Measurements from ENCODE around the gene KEAP1.

DNA sequence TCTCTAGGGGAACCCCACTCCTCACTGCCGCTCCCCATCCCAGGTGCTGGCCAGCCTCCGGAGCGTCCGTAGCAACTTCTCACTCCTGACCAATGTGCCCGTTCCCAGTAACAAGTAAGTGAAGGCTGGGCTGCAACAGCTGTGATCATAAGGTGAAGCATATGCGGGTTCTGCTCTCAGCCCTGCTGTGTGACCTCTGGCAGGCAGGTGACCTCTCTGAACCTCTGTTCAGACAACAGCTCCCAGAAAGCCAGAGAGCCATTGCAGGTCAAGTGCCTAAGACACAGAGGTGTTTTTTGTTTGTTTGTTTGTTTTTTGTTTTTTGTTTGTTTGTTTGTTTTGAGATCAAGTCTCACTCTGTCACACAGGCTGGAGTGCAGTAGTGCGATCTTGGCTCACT is 54.1 kb downstream of the KEAP1 start:
- no peak for TF ChIP-seq YY1 (IDR thresholded peaks at IDR 0.05; ENCODE audit: insufficient read depth, insufficient read length)
- TF ChIP-seq SUZ12 (IDR thresholded peaks at IDR 0.05; ENCODE audit: extremely low read depth, insufficient read depth, insufficient read length), result no peak

All from NT2/D1 (cell line).